Ovary (tissue), 3 donors: Measurements from ENCODE around the gene INSR.
"Not testable (repeated sequence)": the region's sequence is repeated elsewhere in the genome, so short reads cannot be mapped to it uniquely, and the experiment has no call there.

ENCODE experiments used
- POLR2A ChIP-seq: fragments of 450-650 bp; IDR thresholded peaks from one replicate; pipeline ENCODE4 v1.6.1; 2017; ENCODE audit warnings: antibody characterized with exemption, mild to moderate bottlenecking, moderate library complexity
- TF ChIP-seq, protein P1 (sequence below), 3 donors: fragments of 450-650 bp in 2 of 3; fragments of 200-600 bp in 1 of 3; IDR thresholded peaks; one replicate each; pipeline versions ENCODE4 v1.5.1 to v1.8.0; 2016 to 2022; ENCODE audit warnings: antibody characterized with exemption in 3 of 3, mild to moderate bottlenecking in 1 of 3
- donor health status: DM: no; HTN: no; CAD: no.

DNA sequence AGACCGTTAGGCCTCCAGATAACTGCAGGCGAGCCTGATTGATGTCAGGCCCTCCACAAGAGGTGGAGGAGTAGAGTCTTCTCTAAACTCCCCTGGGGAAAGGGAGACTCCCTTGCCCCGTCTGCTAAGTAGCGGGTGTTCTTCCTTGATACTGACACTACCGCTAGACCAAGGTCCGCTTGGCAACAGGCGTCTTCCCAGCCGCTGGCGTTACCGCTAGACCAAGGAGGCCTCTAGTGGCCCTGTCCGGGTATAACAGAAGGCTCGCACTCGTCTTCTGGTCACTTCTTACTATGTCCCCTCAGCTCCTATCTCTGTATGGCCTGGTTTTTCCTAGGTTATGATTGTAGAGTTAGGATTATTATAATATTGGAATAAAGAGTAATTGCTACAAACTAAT, 227.1 kb downstream of the INSR start:
- TF ChIP-seq, protein P1, sequence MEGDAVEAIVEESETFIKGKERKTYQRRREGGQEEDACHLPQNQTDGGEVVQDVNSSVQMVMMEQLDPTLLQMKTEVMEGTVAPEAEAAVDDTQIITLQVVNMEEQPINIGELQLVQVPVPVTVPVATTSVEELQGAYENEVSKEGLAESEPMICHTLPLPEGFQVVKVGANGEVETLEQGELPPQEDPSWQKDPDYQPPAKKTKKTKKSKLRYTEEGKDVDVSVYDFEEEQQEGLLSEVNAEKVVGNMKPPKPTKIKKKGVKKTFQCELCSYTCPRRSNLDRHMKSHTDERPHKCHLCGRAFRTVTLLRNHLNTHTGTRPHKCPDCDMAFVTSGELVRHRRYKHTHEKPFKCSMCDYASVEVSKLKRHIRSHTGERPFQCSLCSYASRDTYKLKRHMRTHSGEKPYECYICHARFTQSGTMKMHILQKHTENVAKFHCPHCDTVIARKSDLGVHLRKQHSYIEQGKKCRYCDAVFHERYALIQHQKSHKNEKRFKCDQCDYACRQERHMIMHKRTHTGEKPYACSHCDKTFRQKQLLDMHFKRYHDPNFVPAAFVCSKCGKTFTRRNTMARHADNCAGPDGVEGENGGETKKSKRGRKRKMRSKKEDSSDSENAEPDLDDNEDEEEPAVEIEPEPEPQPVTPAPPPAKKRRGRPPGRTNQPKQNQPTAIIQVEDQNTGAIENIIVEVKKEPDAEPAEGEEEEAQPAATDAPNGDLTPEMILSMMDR (IDR thresholded peaks at IDR 0.05), result not testable (repeated sequence)
- not testable (repeated sequence) for TF ChIP-seq POLR2A
